WTC11 (cell line): Measurements from ENCODE around the gene ANKRD65. TPM values are rescaled to one million over a fixed set of nuclear protein-coding genes. Genes with fewer than 3 reads are reported as not detected.

ENCODE experiments used
- ATAC-seq: fragments of 200-7000 bp; cut with Tn5 transposase; 2 replicates; pipeline ENCODE4 v1.10.0; 2021; ENCODE audit warnings: mild to moderate bottlenecking, moderate library complexity
- CTCF ChIA-PET: fragments of 300-600 bp; sonication (Branson Sonifier 250); formaldehyde crosslinking; loops from one replicate; lab custom pipeline; 2021; ENCODE audit warnings: antibody characterized with exemption; lab: Charles Lee
- POLR2A ChIA-PET: fragments of 350-600 bp; sonication (Branson Sonifier 250); formaldehyde crosslinking; loops from one replicate; lab custom pipeline; 2021; ENCODE audit warnings: antibody characterized with exemption; lab: Charles Lee
- DNase-seq: peaks from one replicate; pipeline ENCODE4 v3.0.0; 2021; ENCODE audit warnings: low spot score
- H3K27ac Mint-ChIP-seq: 2 replicates; pipeline ENCODE4 v1.8.0; 2021; ENCODE audit warnings: mixed read lengths
- H3K27me3 Mint-ChIP-seq: 2 replicates; pipeline ENCODE4 v1.8.0; 2021; ENCODE audit warnings: low read depth, mild to moderate bottlenecking, moderate library complexity, mixed read lengths
- H3K36me3 Mint-ChIP-seq: 2 replicates; pipeline ENCODE4 v1.8.0; 2021; ENCODE audit warnings: mixed read lengths
- H3K4me1 Mint-ChIP-seq: 2 replicates; pipeline ENCODE4 v1.8.0; 2022; ENCODE audit warnings: mixed read lengths
- H3K4me3 Mint-ChIP-seq: 2 replicates; pipeline ENCODE4 v1.8.0; 2021; ENCODE audit warnings: mild to moderate bottlenecking, moderate library complexity, mixed read lengths
- H3K9me3 Mint-ChIP-seq: 2 replicates; pipeline ENCODE4 v1.8.0; 2021; ENCODE audit warnings: mixed read lengths
- ATF1 ChIP-seq: sonication (generic); formaldehyde crosslinking; IDR thresholded peaks from 2 replicates; pipeline ENCODE4 v1.8.1; 2023; ENCODE audit warnings: mild to moderate bottlenecking, moderate library complexity, missing genetic modification reagents
- ELF4 ChIP-seq: sonication (generic); formaldehyde crosslinking; IDR thresholded peaks from 2 replicates; pipeline ENCODE4 v1.8.1; 2022; ENCODE audit warnings: low read depth, mild to moderate bottlenecking, moderate library complexity, missing genetic modification reagents
- IRF2 ChIP-seq: sonication (generic); formaldehyde crosslinking; IDR thresholded peaks from 2 replicates; pipeline ENCODE4 v1.8.0; 2022; ENCODE audit warnings: low read depth, missing genetic modification reagents, borderline replicate concordance
- JUN ChIP-seq: sonication (generic); formaldehyde crosslinking; IDR thresholded peaks from 2 replicates; pipeline ENCODE4 v1.8.0; 2023; ENCODE audit warnings: mild to moderate bottlenecking, missing genetic modification reagents
- RELA ChIP-seq: sonication (generic); formaldehyde crosslinking; IDR thresholded peaks from 2 replicates; pipeline ENCODE4 v1.8.1; 2022; ENCODE audit warnings: missing genetic modification reagents, mild to moderate bottlenecking, borderline replicate concordance
- SMAD4 ChIP-seq: sonication (generic); formaldehyde crosslinking; IDR thresholded peaks from 2 replicates; pipeline ENCODE4 v1.8.0; 2022; ENCODE audit warnings: mild to moderate bottlenecking, missing genetic modification reagents
- TP53 ChIP-seq: sonication (generic); formaldehyde crosslinking; IDR thresholded peaks from 2 replicates; pipeline ENCODE4 v1.8.1; 2023; ENCODE audit warnings: mild to moderate bottlenecking, missing genetic modification reagents
- ZNF232 ChIP-seq: sonication (generic); formaldehyde crosslinking; IDR thresholded peaks from 2 replicates; pipeline ENCODE4 v1.8.0; 2022; ENCODE audit warnings: mild to moderate bottlenecking, missing genetic modification reagents
- total RNA-seq: library from RNA; stranded (reverse); gene quantifications from 3 replicates; pipeline ENCODE4 v1.2.3, GENCODE V29; 2021
- TF ChIP-seq, protein P1 (sequence below): sonication (generic); formaldehyde crosslinking; IDR thresholded peaks from 2 replicates; pipeline ENCODE4 v1.8.1; 2023; ENCODE audit warnings: mild to moderate bottlenecking, missing genetic modification reagents
- TF ChIP-seq, protein P2 (sequence below): fragments of 250-450 bp; sonication (Bioruptor Pico); conservative IDR thresholded peaks from 2 replicates; pipeline ENCODE4 v1.9.0; 2021; ENCODE audit warnings: mild to moderate bottlenecking
- TF ChIP-seq, protein P3 (sequence below): sonication (generic); formaldehyde crosslinking; IDR thresholded peaks from 2 replicates; pipeline ENCODE4 v1.8.1; 2022; ENCODE audit warnings: low read depth, missing genetic modification reagents, borderline replicate concordance
- TF ChIP-seq, protein P4 (sequence below): sonication (generic); formaldehyde crosslinking; IDR thresholded peaks from 2 replicates; pipeline ENCODE4 v1.8.1; 2022; ENCODE audit warnings: low read depth, mild to moderate bottlenecking, moderate library complexity, missing genetic modification reagents, borderline replicate concordance
- TF ChIP-seq, protein P5 (sequence below): sonication (generic); formaldehyde crosslinking; IDR thresholded peaks from 2 replicates; pipeline ENCODE4 v1.8.1; 2023; ENCODE audit warnings: mild to moderate bottlenecking, missing genetic modification reagents, moderate library complexity

Gene ANKRD65
- total RNA-seq, 1 experiment from 2014 or later = 1.9 TPM

DNA sequence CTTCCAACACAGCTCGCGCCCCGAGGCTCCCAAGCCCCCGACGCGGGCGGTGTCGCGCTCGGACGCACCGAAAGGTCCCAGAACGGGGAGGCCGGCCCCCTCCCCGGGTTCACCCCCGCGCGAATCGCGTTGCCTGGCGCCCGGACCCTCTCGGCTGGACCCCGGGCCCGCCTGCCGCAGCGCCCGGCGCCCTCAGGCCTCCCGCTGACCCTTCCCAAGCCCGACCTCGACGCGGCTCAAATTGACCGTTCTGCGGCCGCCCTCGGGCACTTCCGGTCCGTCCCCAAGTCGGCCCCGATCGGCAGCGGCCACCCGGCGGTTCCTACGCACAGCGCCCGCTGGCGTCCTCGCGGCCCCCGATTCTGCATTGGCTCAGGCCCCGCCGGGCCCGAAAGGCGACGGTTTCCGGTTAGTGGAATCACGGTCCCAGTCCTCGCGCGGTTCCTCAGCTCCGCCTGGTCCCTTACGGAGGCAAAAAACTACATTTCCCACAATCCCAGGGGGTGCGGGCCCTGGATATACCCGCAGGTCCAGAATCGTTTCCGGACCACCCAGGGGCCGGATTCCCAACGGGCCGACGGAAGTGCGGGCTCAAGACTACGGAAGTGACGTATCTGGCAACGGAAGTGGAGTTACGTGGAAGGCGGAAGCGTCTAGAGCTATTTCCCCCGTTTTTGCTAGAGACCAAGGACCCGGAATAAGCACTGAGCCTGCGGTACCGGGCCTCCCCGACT, 46.0 kb downstream of the ANKRD65 start, which contains the start of gene AURKAIP1 (continued):
- TF ChIP-seq JUN = peak; percentile 59; the same call in 1 of the 2 replicates
- TF ChIP-seq ATF1 = 0 out of 2 replicates have a peak, but pooled peaks have one; percentile 53
- TF ChIP-seq, protein P1, sequence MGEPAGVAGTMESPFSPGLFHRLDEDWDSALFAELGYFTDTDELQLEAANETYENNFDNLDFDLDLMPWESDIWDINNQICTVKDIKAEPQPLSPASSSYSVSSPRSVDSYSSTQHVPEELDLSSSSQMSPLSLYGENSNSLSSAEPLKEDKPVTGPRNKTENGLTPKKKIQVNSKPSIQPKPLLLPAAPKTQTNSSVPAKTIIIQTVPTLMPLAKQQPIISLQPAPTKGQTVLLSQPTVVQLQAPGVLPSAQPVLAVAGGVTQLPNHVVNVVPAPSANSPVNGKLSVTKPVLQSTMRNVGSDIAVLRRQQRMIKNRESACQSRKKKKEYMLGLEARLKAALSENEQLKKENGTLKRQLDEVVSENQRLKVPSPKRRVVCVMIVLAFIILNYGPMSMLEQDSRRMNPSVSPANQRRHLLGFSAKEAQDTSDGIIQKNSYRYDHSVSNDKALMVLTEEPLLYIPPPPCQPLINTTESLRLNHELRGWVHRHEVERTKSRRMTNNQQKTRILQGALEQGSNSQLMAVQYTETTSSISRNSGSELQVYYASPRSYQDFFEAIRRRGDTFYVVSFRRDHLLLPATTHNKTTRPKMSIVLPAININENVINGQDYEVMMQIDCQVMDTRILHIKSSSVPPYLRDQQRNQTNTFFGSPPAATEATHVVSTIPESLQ (CRISPR knock-in tag) = no peak
- TF ChIP-seq, protein P2, sequence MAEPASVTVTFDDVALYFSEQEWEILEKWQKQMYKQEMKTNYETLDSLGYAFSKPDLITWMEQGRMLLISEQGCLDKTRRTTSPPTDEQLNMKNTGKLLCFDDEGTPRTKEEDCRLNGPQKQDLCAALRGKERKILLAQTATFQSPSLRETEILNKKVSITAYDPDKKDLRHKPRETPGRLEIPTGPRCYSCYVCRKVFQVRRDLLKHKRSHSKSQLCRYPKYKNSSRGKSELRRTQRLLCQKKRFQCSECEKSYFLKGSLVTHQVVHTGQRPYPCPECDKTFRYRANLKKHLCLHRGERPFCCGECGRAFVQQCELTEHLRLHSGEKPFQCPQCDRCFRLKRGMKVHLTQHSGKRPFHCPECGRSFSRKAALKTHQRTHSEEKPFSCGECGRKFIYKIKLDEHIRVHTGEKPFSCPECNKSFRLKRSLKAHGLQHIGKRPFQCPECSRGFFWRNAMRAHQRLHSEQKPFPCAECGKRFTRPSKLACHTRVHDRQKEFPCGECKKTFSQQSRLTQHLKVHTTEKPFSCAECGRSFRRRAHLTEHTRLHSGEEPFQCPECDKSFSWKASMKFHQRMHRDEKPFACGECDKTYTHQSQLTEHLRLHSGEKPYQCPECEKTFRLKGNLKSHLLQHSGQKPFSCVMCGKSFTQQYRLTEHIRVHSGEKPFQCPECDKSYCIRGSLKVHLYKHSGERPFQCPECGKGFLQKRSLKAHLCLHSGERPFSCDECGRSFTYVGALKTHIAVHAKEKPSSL (CRISPR knock-in tag) = no peak
- TF ChIP-seq RELA (CRISPR knock-in tag) = peak; percentile 14; the same call in 1 of the 2 replicates
- TF ChIP-seq ELF4 (CRISPR knock-in tag) = 0 out of 2 replicates have a peak, but pooled peaks have one; percentile 55
- TF ChIP-seq, protein P3, sequence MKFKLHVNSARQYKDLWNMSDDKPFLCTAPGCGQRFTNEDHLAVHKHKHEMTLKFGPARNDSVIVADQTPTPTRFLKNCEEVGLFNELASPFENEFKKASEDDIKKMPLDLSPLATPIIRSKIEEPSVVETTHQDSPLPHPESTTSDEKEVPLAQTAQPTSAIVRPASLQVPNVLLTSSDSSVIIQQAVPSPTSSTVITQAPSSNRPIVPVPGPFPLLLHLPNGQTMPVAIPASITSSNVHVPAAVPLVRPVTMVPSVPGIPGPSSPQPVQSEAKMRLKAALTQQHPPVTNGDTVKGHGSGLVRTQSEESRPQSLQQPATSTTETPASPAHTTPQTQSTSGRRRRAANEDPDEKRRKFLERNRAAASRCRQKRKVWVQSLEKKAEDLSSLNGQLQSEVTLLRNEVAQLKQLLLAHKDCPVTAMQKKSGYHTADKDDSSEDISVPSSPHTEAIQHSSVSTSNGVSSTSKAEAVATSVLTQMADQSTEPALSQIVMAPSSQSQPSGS = no peak

DNA sequence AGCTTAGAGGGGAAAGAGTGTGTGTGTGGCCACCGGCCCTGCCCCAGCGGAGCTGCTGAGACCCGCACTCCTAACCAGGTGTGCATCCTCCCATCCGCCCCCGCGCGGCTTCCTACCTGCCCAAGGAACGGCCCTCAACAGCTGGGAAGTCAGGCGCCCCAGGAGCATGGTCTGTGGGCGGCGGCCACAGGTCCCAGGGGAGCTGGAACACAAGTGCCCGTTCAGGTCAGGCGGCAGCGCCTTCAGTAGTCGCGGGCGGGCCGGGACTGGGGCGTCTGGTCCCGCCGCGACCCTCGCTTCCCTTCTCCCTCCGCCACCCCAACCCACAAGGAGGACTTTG, 46.5 kb downstream of the ANKRD65 start:
- TF ChIP-seq SMAD4 (no peak), IRF2 (CRISPR knock-in tag) (no peak), TP53 (CRISPR knock-in tag) (no peak), ZNF232 (CRISPR knock-in tag) (no peak)
- TF ChIP-seq, protein P4, sequence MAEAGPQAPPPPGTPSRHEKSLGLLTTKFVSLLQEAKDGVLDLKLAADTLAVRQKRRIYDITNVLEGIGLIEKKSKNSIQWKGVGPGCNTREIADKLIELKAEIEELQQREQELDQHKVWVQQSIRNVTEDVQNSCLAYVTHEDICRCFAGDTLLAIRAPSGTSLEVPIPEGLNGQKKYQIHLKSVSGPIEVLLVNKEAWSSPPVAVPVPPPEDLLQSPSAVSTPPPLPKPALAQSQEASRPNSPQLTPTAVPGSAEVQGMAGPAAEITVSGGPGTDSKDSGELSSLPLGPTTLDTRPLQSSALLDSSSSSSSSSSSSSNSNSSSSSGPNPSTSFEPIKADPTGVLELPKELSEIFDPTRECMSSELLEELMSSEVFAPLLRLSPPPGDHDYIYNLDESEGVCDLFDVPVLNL = 0 out of 2 replicates have a peak, but pooled peaks have one; percentile 19
- TF ChIP-seq, protein P5, sequence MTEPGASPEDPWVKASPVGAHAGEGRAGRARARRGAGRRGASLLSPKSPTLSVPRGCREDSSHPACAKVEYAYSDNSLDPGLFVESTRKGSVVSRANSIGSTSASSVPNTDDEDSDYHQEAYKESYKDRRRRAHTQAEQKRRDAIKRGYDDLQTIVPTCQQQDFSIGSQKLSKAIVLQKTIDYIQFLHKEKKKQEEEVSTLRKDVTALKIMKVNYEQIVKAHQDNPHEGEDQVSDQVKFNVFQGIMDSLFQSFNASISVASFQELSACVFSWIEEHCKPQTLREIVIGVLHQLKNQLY = no peak
- no peaks in the 10 kb centered on the region for H3K9me3 Mint-ChIP-seq
- CTCF ChIA-PET = interaction anchor here (1.0 to 1.5 kb wide), 4 partner anchors 25 to 305 kb away, joined by 3 to 8 read pairs (median 4); partner anchors contain the start of gene CCNL2
- peaks cover 3% of the 10 kb centered on the region; the same call in 1 of the 2 replicates for H3K4me1 Mint-ChIP-seq
- H3K27ac Mint-ChIP-seq = no peak overlapping the region
- DNase-seq (no peak), ATAC-seq (no peak)
- peak overlapping the region; percentile 82 for H3K4me3 Mint-ChIP-seq
- peaks cover 8% of the 10 kb centered on the region; the same call in 1 of the 2 replicates for H3K36me3 Mint-ChIP-seq
- POLR2A ChIA-PET = interaction anchor here (1.0 to 2.1 kb wide), 2 partner anchors 25 to 49 kb away, joined by 3 to 12 read pairs; partner anchors contain the start of gene CCNL2
- H3K27me3 Mint-ChIP-seq = peaks cover under 1% of the 10 kb centered on the region; the same call in 1 of the 2 replicates
